Stimulated activated CD8-positive, alpha-beta memory T cell treated with anti-CD3 and anti-CD28 coated beads, Interleukin-7, amount 100 ng/mL, for 48 hours (primary cell): ENCODE data around the gene SYNPR.

Experiments
- DNase-seq, 2 donors: peaks; one replicate each; pipeline ENCODE4 v3.0.0-alpha.2; 2020; ENCODE audit warnings: low read depth in 1 of 2; ENCODE audit errors: extremely low read depth in 1 of 2

Gene SYNPR

GRCh38 chr3:63523100-63523499 is 245.0 kb downstream of the SYNPR start:
- no peak for DNase-seq

DNA sequence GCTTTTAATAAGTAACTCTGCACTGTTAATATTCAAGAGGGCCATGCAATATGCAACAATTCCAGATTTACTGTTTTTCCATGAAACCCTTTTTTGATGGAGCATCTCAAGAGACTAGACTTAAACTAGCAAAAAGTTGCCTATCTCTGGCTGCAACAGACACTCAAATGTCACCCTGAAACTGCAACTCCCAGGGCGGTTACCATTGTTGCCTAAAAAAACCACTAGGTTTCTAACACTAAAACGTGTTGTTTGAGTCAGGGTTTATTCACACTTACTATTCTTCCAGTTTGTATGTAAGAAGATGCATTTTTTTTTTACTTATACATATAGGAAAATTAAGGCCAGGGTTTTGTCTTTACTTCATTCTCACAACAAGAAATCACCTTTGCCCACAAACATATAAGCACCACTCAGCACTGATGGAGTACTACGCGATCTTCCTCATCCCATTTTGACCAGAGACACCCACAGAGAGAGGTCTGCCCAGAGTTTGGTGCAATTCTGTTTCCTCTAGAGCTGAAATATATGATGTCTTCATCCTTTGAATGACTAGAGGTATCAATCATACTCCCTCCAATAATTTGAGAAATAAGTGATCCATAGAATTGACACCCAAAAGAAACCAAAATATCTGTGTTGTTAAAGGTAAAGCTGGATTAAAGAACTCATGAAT is 250.4 kb downstream of the SYNPR start:
- no peak for DNase-seq

- no peak for DNase-seq
Measured at GRCh38 chr3:63532521-63532920, 254.4 kb downstream of the SYNPR start.

GRCh38 chr3:63538919-63539318 is 260.8 kb downstream of the SYNPR start:
- DNase-seq = no peak

- no peak for DNase-seq
Measured at GRCh38 chr3:63555767-63556166, 277.7 kb downstream of the SYNPR start.

DNA sequence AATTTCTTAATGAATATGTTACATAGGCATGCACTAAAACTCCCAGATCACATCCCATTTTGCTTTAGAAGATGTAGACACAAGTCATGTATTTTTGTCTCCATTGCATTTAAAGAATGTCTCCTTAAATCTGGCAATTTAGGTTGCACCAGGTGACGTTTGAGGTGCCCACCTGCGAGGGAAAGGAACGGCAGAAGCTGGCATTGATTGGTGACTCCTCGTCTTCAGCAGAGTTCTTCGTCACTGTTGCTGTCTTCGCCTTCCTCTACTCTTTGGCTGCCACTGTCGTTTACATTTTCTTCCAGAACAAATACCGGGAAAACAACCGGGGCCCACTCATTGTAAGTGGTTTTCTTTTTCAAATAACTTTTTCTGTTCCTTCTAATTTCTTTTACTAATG is 278.3 kb downstream of the SYNPR start:
- no peak for DNase-seq

- no peak for DNase-seq
Measured at GRCh38 chr3:63557912-63558311, 279.8 kb downstream of the SYNPR start.

DNA sequence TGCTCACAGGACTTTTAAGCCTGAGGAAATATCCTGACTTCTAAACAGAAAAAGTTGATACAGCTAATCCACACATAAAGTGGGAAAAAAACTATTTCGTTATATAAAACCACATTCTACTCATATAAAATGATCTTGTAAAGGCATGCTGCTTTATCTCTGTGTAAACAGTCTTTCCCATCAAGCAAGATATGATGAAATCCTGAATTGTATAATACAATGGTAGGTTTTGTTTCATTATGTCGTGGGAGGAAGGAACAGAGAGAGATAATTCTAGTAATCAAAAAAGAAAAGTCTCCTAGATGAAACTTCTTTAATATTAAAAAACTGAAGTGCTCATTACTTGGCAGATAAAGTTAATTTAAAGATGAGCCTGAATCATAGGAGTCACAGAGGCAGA is 281.8 kb downstream of the SYNPR start:
- no peak for DNase-seq

- DNase-seq = no peak
Measured at GRCh38 chr3:63561879-63562278, 283.8 kb downstream of the SYNPR start.

DNA sequence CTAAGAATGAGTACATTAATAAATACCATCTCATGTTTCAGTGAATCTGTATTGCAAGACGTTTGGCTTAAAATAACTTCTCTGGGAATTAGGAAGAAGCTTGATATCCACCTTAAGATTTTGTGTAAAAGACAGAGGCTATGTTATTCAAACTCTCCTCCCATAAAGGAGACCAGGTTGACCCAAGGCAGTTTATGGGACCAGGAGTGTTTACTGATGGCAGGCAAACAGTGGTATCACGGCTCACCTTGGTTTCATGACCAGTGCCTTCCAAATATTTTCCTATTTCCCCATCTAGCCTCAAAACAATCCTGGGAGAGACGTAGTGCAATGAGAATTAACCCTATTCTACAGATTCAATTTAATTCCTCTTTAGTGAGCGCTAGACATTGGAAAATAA is 284.2 kb downstream of the SYNPR start:
- no peak for DNase-seq

GRCh38 chr3:63563572-63563971 is 285.5 kb downstream of the SYNPR start:
- DNase-seq = no peak

- no peak for DNase-seq
Measured at GRCh38 chr3:63565220-63565619, 287.1 kb downstream of the SYNPR start.

DNA sequence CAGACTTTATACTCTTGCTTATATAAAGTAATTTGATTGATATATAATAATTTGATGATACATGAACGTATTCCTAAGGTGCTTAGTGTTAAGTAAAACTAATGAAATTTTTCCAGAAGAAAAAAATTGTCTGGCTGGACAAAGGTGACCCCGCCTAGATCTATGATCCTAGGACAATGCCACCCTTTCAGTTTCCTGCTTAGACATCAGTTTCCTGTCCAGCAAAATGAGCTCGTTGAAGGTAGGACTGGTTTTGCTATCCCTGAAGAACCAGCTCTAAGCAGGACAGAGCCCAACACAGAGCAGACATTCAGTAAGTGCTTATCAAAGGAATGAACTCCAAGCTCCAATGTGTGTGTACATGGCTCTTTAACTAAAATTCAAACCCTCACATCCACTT is 293.6 kb downstream of the SYNPR start:
- no peak for DNase-seq

- no peak for DNase-seq
Measured at GRCh38 chr3:63576846-63577245, 298.7 kb downstream of the SYNPR start.

DNA sequence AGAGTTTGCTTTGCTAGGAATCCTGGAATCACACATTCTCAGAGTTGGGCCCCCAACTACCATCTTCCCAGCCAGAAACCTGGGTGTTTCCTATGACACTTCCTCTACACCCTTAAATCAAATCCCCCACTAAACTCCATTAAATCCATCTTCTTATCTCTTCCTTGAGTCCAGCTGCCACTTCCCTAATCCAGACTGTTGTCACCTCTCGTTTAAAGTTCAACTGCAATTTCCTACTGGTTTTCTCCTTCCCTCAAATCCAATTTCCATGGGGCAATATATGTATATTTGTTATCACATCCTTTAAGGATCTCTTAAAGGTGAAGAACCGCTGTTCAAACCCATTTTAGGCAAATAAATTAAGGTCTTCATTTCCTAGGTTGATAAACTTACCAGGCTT is 300.8 kb downstream of the SYNPR start:
- no peak for DNase-seq

- no peak for DNase-seq
Measured at GRCh38 chr3:63580151-63580550, 302.0 kb downstream of the SYNPR start.

- DNase-seq = no peak
Measured at GRCh38 chr3:63582943-63583500, 304.9 kb downstream of the SYNPR start.

- DNase-seq = no peak
Measured at GRCh38 chr3:63584681-63585080, 306.6 kb downstream of the SYNPR start.

GRCh38 chr3:63585927-63586326 is 307.8 kb downstream of the SYNPR start:
- DNase-seq = no peak

GRCh38 chr3:63588895-63589294 is 310.8 kb downstream of the SYNPR start:
- DNase-seq = no peak

DNA sequence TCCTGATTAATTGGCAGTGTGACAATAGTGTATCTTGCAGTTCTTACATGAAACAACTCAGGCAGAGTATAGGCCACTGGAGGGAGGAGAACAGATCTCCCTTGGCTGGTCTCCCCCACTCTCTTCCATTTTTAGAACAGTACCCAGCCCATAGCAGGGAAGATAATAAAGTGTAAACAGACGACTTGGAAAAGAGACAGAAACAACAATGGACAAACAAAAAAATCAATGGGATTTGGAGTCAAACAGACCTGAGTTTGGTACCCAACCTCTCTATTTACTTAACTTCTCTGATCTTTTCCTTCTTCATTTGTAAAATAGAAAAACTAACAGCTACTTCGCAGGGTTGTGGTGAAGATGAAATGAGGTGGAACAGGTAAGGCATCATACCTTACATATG is 315.7 kb downstream of the SYNPR start:
- no peak for DNase-seq

- DNase-seq = no peak
Measured at GRCh38 chr3:63595221-63595620, 317.1 kb downstream of the SYNPR start.

GRCh38 chr3:63597019-63597418 is 318.9 kb downstream of the SYNPR start:
- DNase-seq = no peak
